HG03521 (cell line): ENCODE results near the gene RANBP9.

ENCODE experiments used
- ATAC-seq: cut with Tn5 transposase; IDR thresholded peaks from one replicate; pipeline ENCODE4 v1.9.1; 2021; ENCODE audit warnings: mild to moderate bottlenecking, moderate library complexity; ENCODE audit not compliant: unreplicated experiment

The RANBP9 gene

GRCh38 chr6:13711733-13712598 lies at the start of gene RANBP9:
Gene RANBP9, minus strand, starts transcription at chr6:13711835. Its CDS starts 330 bp downstream, at chr6:13711505.
- peak; percentile 79 for ATAC-seq

GRCh38 chr6:13760307-13761304 lies 49.0 kb upstream of the RANBP9 start:
- ATAC-seq, result no peak

GRCh38 chr6:13759025-13759424 lies 47.4 kb upstream of the RANBP9 start:
- no peak for ATAC-seq

- ATAC-seq, result no peak
These were observed 43.0 kb upstream of the RANBP9 start for GRCh38 chr6:13754644-13755043.

- no peak for ATAC-seq
These were observed 32.1 kb upstream of the RANBP9 start for GRCh38 chr6:13743736-13744127.

GRCh38 chr6:13742961-13743735 lies 31.5 kb upstream of the RANBP9 start:
- ATAC-seq, result no peak

- ATAC-seq, result no peak
These were observed 29.7 kb upstream of the RANBP9 start for GRCh38 chr6:13741365-13741764.

- no peak for ATAC-seq
These were observed 23.4 kb upstream of the RANBP9 start for GRCh38 chr6:13735031-13735430.

- ATAC-seq, result no peak
These were observed 21.7 kb upstream of the RANBP9 start for GRCh38 chr6:13733178-13733887.

GRCh38 chr6:13730704-13731103 lies 19.1 kb upstream of the RANBP9 start:
- ATAC-seq, result no peak

- ATAC-seq, result no peak
These were observed 18.3 kb upstream of the RANBP9 start for GRCh38 chr6:13729891-13730290.

GRCh38 chr6:13725570-13725969 lies 13.9 kb upstream of the RANBP9 start:
- no peak for ATAC-seq

- ATAC-seq, result no peak
These were observed 13.4 kb upstream of the RANBP9 start for GRCh38 chr6:13725052-13725451.

GRCh38 chr6:13724182-13724581 lies 12.5 kb upstream of the RANBP9 start:
- no peak for ATAC-seq

GRCh38 chr6:13722880-13723279 lies 11.2 kb upstream of the RANBP9 start:
- ATAC-seq, result no peak

- ATAC-seq, result no peak
These were observed 6.5 kb upstream of the RANBP9 start for GRCh38 chr6:13718123-13718458.

GRCh38 chr6:13716955-13717295 lies 5.3 kb upstream of the RANBP9 start:
- no peak for ATAC-seq

GRCh38 chr6:13716225-13716954 lies 4.8 kb upstream of the RANBP9 start:
- ATAC-seq, result no peak

GRCh38 chr6:13715444-13715883 lies 3.8 kb upstream of the RANBP9 start:
- ATAC-seq, result no peak

- ATAC-seq, result no peak
These were observed 914 bp upstream of the RANBP9 start for GRCh38 chr6:13712599-13712898.
